Skeletal muscle cell (primary cell): ENCODE data around the gene PROM2.

Source experiments
- DNase-seq: peaks from one replicate; pipeline ENCODE4 v3.0.0-alpha.2; 2010; ENCODE audit warnings: low read depth
- H3K4me3 ChIP-seq: 2 replicates; pipeline ENCODE4 v1.5.1; 2011; ENCODE audit warnings: low read depth, mild to moderate bottlenecking, control low read depth, low read length, moderate library complexity

The PROM2 gene

DNA sequence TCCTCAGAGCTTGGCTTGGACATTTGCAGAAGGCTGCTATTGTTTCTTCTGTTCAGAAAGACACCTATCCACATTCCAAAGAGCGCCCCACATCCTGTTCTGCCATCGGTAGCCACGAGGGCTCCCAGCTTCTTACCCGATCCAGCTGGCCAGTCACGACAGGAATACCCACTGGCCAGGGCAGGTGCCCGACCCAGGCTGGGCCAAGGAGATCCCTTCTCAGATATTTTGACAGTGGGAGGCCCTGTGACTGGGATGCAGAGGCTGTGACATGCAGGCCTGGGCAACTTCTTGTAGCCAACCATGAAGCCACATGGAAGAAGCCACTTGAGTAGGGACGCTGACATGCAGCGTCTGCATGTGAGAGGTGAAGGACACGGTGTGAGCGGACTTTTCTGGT is 57.4 kb downstream of the PROM2 start:
- H3K4me3 ChIP-seq = no peak overlapping the region
- no peak for DNase-seq

- DNase-seq = no peak
- no peak overlapping the region for H3K4me3 ChIP-seq
Measured at GRCh38 chr2:95332036-95332435, 57.8 kb downstream of the PROM2 start.

GRCh38 chr2:95333056-95333455 is 58.8 kb downstream of the PROM2 start:
- no peak for DNase-seq
- no peak overlapping the region for H3K4me3 ChIP-seq

GRCh38 chr2:95333888-95334338 is 59.7 kb downstream of the PROM2 start:
- no peak overlapping the region for H3K4me3 ChIP-seq
- DNase-seq = no peak

- DNase-seq = no peak
Measured at GRCh38 chr2:95334916-95335641, 60.8 kb downstream of the PROM2 start.

DNA sequence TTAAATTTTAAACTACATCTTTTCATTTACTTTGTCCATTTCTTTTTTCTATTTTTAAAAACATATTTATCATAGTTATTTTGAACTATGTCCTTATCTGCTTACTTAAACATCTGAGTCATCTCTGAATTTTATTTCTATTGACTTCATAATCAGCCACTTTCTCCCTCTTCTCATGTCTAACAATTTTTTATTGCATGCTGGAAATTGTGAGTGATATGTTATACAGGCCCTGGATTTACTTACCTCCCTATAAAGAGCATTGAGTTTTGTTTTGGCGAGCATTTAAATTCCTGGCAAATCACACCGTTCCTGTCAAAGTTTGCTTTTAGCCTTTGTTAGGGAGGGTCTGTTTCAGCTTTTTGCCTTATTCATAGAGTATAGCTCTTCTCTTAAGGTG is 62.2 kb downstream of the PROM2 start:
- no peak for DNase-seq

More at GRCh38 chr2:95334916-95335641, 60.8 kb downstream of the PROM2 start:
- H3K4me3 ChIP-seq = no peak overlapping the region

DNA sequence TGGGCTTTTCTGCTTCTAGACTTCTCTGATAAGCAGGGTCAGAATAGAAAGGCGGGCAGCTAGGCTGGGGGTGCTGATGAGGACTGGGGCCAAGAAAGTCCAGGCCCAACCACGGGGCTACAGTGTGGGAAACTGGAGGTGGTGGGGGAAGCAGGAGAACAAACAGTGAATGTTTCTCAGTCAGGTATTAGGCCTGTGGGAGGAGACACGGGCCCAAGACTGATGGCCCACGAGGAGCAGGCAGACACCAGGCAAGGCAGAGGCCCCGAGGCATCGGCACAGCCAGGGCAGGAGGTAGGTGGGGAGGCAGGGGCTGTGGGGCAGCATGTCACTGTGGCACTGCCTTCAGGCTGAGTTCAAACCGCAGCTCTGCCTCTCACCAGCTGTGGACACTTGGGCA is 63.6 kb downstream of the PROM2 start:
- H3K4me3 ChIP-seq = no peak overlapping the region
- DNase-seq = no peak

More for the DNA sequence above, 62.2 kb downstream of the PROM2 start:
- H3K4me3 ChIP-seq = no peak overlapping the region
